ENCODE results near the gene ALG12. TPM values are rescaled to one million over a fixed set of nuclear protein-coding genes. Genes with fewer than 3 reads are reported as not detected.

Gene ALG12
- polyA plus RNA-seq, 3 donors = 5.3 to 9.6 (median 9.3) TPM

DNA sequence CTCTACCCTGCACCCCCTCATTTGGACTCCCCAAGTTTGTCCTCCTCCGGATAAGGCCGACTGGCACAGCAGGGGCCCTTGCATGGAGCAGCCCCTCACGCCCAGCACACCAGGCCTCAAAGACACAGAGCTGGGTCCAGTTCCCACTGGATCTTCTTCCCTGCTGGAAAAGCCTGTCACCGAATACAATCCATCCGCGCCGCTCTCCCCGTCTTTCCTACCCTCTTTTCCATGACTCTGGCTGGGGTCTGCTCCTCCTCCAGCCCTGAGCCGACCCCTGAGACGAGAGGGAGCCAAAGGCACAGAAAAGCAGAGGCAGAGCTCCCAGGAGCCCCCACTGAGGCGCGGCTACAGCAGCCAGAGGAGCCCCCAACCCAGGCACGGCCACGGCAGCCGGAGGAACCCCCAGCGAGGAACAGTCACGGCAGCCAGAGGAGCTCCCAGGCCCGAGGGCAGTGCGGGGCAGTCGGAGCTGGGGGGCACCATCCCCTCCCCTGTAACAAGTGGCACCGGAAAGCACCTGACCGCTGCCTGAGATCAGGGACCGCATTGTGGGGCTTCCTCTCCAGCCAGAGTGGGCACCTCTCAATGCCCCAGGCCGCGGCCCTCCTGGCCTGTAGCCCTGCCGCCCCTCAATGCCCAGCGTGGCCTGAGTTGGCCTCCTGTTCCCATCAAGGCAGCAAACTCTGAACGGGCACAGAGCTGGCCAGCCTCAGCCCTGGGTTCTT lies 12.0 kb downstream of the ALG12 start:
- 95 to 98% (median 96%) methylated on average over 24 to 28 of the region's 28 CpGs for WGBS, 3 donors
- no peak overlapping the region for H3K27ac ChIP-seq (ENCODE audit: low read depth, low read length)

DNA sequence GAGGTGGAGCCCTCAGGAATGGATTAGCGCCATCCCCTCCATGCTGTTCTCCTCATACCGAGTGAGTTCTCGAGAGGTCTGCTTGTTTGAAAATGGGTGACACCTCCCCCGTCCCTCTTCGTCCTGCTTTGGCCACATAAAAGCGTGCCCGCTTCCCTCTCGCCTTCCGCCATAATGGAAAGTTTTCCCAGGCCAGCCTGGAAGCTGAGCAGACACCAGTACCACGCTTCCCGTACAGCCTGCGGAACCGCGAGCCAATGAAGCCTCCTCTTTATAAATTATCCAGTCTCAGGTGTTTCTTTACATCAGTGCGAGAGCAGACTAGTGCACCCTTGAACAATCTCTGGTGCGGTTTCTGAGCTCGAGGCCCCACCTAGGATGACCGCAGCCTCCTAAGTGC lies 12.8 kb downstream of the ALG12 start:
- WGBS, 3 donors = 95 to 98% (median 96%) methylated on average over 18 of the region's 18 CpGs
- H3K27ac ChIP-seq (ENCODE audit: low read depth, low read length) = no peak overlapping the region

DNA sequence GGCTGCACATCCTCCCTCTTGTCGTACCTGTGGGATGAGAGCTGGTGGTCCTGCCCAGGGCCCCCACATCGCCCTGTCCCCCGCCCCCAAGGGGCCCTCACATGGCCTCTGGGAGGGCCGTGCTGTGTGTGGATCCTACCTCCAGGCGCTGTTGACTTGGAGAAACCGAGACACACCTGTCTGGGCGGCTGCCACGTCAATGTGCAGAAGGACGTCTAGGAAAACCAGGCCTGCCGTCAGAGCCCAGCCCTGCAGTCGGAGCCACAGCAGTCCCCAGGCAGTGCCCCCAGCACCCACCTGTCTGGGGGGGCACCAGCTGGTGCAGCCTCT lies 14.2 kb downstream of the ALG12 start:
- 90 to 95% (median 93%) methylated on average over 11 of the region's 11 CpGs for WGBS, 3 donors
- H3K27ac ChIP-seq (ENCODE audit: low read depth, low read length) = no peak overlapping the region

DNA sequence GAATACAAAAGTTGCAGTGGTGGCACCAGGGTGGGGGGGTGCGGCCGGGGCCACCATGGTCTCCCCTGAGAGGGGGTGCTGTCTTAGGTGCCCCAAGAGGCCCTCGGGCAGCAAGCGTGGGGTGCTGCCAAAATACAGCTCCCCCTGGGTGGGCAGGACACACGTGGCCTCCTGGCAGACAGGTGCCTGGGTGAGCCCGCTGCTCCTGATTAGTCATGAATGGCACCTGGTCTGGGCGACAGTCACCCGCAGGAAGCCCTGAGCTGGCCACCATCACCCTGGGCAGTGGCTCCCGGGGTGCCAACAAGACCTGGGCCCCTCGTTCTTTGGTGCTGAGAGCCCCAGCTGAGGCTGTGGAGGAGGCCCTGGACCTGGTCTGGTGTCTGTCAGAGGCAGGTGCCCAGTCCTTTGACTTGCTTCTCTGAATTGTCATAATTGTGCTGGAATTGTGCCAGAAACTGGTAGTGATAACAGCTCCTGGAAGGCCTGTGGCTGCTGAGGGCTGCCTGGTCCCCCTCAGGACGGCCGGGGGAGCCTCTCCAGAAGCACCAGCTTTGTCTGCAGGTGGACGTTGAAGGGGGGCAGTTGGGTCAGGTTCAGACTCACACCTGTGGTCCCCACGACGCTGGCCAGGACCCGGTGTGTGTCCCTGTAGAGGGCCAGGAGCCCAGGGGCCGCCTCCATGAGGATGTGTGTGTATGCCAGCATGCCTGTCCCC lies 14.8 kb downstream of the ALG12 start:
- WGBS, 3 donors = 90 to 96% (median 91%) methylated on average over 17 of the region's 17 CpGs

DNA sequence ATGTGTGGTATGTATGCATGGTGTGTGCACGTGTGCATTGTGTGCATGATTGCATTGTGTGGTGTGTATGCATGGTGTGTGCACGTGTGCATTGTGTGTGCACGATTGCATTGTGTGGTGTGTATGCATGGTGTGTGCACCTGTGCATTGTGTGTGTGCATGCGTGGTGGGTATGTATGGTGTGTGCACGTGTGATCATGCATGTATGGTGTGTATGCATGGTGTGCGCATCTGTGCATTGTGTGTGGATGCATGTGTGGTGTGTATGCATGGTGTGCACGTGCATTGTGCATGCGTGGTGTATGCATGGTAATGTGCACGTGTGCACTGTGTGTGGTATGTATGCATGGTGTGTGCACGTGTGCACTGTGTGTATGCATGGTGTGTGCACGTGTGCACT lies 16.8 kb downstream of the ALG12 start:
- WGBS, 3 donors = 91 to 98% (median 96%) methylated on average over 11 of the region's 11 CpGs
- no peak overlapping the region for H3K27ac ChIP-seq (ENCODE audit: low read depth, low read length)

More for the DNA sequence above, 14.8 kb downstream of the ALG12 start:
- no peak overlapping the region for H3K27ac ChIP-seq (ENCODE audit: low read depth, low read length)

DNA sequence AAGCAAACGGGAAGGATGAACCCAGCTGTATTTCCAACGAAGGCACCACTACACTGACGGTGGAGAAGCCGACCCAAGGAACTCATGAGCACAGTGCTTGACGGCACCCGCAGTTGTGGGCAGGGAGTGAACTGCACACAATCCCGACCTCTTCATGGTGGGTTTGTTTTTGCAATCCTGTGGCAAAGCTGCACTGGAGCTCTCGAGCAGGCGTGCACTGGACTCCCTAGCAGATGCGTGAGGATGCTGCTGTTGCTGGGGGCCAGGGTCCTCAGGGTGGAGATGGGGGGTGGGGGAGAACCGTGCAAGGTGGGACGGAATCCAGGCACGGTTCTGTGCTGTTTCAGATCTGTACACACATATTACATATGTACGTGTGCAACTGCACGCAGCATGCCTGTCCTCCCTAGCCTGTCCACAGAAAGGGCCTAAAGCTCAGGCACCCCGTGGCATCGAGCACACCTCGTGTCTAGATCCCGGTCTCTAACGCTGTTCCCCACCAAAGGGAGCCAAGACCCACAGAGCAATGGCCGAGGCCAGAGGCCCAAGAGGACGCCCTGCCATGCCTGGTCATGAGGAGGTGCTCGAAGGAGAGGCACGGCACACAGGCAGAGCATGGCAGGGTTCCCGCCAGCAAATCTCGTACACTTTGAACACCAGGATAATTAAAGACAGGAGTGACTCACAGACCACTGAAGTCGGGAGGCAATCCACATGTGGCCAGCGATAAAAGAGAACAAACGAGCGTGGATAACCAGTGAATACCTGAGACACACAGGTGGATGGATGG lies 17.6 kb downstream of the ALG12 start:
- WGBS, 3 donors = 89 to 90% (median 89%) methylated on average over 30 of the region's 30 CpGs
- no peak overlapping the region for H3K27ac ChIP-seq (ENCODE audit: low read depth, low read length)

DNA sequence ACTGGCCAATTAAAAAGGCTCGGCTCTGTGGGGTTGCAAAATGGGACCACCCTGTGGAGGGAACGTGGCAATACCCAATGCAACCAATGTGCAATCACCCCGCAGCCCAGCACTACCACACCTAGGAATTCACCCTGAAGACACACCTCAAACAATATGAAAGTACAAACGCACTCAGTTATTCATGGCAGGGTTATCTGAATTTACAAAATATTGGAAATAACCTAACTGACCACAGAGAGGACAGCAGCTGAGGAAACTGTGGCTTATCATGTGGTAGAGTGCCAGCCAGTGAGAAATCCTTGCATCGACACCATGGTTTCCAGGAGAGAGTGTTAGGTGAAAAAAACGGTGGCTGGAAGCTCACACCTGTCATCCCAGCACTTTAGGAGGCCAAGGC lies 18.7 kb downstream of the ALG12 start:
- WGBS, 3 donors = 84 to 91% (median 85%) methylated on average over 6 of the region's 6 CpGs
- no peak overlapping the region for H3K27ac ChIP-seq (ENCODE audit: low read depth, low read length)

DNA sequence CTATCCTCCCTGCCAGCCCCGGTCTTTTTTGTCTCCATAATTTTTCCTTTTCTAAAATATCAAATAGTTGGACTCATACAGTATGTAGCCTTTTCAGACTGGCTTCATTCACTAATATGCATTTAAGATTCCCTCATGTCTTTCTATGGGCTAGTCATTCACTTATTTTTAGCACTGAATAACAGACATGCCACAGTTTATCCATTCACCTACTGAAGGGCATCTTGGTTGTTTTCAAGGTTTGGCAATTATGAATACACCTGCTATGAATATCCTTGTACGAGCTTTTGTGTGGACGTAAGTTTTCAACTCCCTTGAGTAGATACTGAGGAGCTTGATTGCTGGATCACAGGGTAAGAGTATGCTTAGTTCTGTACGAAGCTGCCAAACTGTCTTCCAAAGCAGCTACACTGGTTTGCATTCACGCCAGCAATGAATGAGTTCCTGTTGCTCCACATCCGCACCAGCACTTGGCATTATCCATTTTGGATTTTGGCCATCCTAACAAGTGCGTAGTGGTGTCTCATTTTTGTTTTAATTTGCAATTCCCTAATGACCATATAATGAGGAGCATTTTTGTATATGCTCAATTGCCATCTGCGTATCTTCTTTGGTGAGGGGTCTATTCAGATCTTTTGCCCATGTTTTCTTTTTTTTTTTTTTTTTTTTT lies 21.1 kb downstream of the ALG12 start:
- no peak overlapping the region for H3K27ac ChIP-seq (ENCODE audit: low read depth, low read length)
- WGBS, 3 donors = 91 to 97% (median 97%) methylated on average over 8 of the region's 8 CpGs

DNA sequence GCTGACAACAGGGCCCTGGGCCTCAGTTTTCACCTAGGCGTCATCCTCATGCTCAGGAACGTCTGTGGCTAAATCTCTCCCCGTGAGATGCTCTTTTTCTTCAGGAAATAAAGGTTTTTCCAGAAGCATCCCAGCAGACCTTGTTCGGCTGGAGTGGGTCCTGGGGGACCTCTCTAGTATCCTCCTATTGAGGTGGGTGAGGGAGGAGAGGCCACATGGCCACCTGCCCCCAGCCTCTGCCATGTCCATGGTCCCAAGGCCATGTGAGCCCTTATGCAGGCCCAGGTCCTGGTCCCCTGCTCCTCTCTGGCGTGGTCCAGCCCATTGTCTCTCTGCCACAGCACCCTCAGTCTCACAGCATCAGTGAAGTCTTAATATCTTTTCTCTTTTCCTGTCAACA lies 22.0 kb downstream of the ALG12 start:
- 86 to 92% (median 92%) methylated on average over 5 of the region's 5 CpGs for WGBS, 3 donors
- H3K27ac ChIP-seq (ENCODE audit: low read depth, low read length) = no peak overlapping the region

DNA sequence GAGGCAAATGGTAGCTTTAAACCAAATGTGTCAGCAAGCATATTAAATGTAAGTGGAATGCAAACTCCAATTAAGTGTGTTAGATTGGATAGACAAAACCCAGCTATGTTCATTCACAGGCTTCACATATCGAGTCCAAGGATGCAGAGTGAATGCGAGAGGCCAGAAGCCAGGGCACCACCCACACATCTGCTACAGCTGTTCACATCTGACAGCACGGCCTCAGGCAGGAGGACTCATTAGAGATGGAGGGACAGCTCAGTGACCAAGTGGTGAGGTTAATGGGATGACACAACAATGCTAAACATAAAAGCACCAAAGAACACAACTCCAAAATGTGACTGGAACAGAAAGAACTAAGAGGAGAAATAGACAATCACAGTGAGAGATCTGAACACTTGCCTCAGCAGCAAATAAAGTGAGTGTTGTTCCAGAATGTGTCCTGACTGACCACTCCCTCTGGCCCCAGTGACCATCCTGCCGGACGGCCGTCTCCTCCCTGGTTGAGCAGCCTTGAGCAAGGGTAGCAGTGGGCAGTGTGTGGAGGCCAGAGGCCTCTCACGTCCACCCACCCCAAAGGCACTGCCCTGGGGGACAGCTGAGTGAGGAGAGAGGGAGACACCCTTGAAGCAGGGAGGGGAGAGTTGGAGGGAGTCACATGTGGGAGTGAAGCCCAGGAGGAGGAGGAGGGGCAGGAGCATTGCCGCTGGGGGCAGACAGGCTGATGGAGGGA lies 23.8 kb downstream of the ALG12 start:
- no peak overlapping the region for H3K27ac ChIP-seq (ENCODE audit: low read depth, low read length)
- WGBS, 3 donors = 82 to 96% (median 83%) methylated on average over 7 to 8 of the region's 8 CpGs

DNA sequence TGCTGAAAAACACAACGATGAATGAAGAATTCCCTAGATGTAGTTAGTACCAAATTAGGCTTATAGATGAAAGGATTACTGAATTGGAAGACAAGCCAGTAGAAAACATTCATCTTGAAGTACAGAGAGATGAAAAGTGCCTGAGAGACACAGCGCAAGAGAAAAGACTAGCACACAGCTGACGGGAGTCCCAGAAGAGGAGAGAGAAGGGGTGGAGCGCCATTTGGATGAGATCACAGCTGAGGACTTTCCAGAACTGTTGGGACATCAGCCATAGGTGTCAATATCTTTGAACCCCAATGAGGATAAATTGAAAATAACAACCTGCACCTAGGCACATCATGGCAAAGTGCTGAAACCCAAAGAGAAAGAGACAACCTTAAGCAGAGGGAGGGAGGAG lies 25.2 kb downstream of the ALG12 start:
- 74 to 99% (median 86%) methylated on average over 4 of the region's 4 CpGs for WGBS, 3 donors
- no peak overlapping the region for H3K27ac ChIP-seq (ENCODE audit: low read depth, low read length)

DNA sequence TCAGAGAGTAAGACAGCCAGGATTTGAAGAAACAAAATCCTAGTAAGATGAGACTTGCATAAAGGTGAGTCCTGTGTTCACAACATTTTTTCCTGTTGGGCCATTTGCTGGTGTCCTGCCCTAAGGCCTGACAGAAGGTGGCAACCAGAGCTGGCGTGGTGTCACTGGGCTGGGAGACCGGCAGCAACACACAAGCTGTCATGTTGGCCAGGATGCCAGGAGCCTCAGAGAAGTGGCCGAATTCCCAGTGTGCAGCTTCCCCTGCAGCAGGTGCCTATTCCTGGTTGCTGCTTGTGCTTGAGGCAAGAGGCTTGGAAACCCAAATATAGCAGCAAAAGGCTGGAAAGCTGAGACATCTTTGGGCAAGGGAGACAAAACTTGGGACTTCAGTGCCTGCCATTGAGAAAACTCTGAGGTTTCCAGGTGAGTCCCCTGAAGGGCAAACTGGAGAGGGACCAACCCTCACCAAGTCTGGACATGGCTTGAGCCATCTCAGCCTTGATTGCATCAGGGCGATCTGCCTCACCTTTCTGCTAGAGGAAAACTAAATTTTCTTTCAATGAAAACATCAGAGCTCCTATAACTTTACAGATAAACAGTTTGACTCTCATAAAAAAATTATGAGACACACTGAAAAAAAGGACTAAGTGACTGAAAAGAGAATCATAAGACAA lies 25.9 kb downstream of the ALG12 start:
- WGBS, 3 donors = 94 to 98% (median 97%) methylated on average over 4 of the region's 4 CpGs

DNA sequence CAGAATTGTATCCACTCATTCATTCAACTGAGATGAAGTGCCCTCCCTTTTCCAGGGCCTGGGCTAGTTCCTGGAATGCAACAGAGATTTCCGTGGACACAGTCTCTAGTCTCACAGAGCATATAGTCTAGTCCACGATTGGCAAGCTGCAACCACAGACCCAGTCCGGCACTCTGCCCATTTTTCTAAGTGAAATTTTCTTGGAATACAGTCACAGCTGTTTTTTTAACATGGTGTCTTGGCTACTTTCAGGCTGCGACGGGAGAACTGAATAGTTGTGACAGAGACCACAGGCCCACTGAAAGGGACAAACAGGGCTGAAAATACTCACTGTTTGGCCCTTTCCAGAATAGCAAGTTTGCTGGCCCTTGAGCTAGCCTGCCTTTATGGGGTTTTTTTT lies 29.2 kb downstream of the ALG12 start:
- H3K27ac ChIP-seq (ENCODE audit: low read depth, low read length) = no peak overlapping the region
- WGBS, 3 donors = 80 to 95% (median 92%) methylated on average over 5 of the region's 5 CpGs

More for the DNA sequence above, 25.9 kb downstream of the ALG12 start:
- H3K27ac ChIP-seq (ENCODE audit: low read depth, low read length) = no peak overlapping the region

DNA sequence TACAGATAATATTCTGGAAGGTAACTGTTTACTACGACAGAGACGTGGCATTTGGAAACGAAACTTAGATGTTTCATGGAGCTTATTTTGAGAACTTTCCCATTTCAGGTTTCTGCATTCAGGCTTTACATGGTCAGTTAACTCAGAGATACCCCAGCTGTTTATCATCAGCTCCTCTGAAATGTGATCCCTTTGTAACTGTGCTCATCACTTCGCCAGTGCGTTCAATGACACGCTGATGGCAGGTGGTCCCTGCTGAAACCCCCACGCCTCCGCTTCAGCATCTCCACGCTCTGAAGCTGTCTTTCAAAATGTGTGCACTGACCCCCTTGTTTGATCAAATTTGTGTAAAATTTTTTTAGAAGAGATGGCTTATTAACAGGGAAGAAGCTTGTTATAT lies 30.5 kb downstream of the ALG12 start:
- no peak overlapping the region for H3K27ac ChIP-seq (ENCODE audit: low read depth, low read length)
- WGBS, 3 donors = 93 to 97% (median 95%) methylated on average over 9 of the region's 9 CpGs

DNA sequence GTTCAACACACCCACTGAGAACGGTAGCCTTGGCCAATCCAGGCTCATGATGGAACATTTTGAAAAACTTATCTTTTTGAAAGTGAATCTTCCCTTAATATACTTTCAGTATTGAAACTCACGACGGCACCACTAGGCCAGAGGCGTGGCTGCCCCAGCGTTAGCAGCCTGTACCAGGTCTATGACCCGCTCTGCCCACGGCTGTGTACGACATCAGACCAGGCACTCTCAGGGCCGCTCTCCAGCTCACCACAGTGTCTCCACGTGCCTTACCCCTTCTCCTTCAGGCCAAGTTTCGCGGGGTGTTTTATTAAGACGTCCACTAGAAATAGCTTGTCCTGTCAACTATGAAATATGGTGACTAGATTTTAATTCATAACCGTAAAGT lies 31.2 kb downstream of the ALG12 start:
- 95 to 97% (median 97%) methylated on average over 14 of the region's 14 CpGs for WGBS, 3 donors

DNA sequence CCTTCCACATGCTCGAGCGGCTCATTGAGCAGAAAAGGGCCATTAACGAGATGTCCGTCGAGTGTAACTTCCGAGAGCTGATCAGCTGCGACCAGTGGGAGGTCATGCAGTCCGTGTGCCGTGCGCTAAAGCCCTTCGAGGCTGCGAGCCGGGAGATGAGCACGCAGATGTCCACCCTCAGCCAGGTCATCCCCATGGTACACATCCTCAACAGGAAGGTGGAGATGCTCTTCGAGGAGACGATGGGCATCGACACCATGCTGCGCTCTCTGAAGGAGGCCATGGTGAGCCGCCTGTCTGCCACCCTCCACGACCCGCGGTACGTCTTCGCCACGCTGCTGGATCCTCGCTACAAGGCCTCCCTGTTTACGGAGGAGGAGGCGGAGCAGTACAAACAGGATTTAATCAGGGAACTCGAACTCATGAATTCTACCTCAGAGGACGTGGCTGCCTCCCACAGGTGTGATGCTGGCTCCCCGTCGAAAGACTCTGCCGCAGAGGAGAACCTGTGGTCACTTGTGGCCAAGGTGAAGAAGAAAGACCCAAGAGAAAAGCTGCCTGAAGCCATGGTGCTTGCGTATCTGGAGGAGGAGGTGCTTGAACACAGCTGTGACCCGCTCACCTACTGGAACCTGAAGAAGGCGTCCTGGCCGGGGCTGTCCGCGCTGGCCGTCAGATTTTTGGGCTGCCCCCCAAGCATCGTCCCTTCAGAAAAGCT lies 31.7 kb downstream of the ALG12 start:
- no peak overlapping the region for H3K27ac ChIP-seq (ENCODE audit: low read depth, low read length)
- WGBS, 3 donors = 97 to 99% (median 98%) methylated on average over 41 of the region's 41 CpGs

More for the DNA sequence above, 31.2 kb downstream of the ALG12 start:
- no peak overlapping the region for H3K27ac ChIP-seq (ENCODE audit: low read depth, low read length)

DNA sequence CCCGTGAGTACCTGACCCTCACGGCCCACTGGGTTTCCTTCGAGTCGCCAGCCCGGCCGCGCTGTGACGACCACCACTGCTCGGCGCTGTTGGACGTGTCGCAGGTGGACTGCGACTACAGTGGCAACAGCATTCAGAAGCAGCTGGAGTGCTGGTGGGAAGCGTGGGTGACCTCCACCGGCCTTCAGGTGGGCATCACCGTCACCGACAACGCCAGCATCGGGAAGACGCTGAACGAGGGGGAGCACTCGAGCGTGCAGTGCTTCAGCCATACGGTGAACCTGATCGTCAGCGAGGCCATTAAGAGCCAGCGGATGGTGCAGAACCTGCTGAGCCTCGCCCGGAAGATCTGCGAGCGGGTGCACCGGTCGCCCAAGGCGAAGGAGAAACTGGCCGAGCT lies 32.4 kb downstream of the ALG12 start:
- no peak overlapping the region for H3K27ac ChIP-seq (ENCODE audit: low read depth, low read length)
- 98 to 99% (median 98%) methylated on average over 35 of the region's 35 CpGs for WGBS, 3 donors
